Ascending aorta (tissue), 2 donors: Measurements from ENCODE around the gene RNF112. TPM values are rescaled to one million over a fixed set of nuclear protein-coding genes. Genes with fewer than 3 reads are reported as not detected.

Experiments
- DNase-seq, 2 donors: peaks; one replicate each; pipeline ENCODE4 v3.0.0-alpha.2; 2019; ENCODE audit warnings: low spot score in 2 of 2
- H3K27ac ChIP-seq, 2 donors: fragments of 200-600 bp; sonication (generic); one replicate each; pipeline ENCODE4 v1.5.1; 2016 to 2017; ENCODE audit warnings: mild to moderate bottlenecking in 1 of 2
- H3K27me3 ChIP-seq: fragments of 200-600 bp; sonication (generic); one replicate; pipeline ENCODE4 v1.5.1; 2017
- H3K36me3 ChIP-seq, 2 donors: fragments of 200-600 bp; sonication (generic); one replicate each; pipeline ENCODE4 v1.5.1; 2016
- H3K4me1 ChIP-seq, 2 donors: fragments of 200-600 bp; sonication (generic); one replicate each; pipeline ENCODE4 v1.5.1; 2016 to 2017; ENCODE audit warnings: mild to moderate bottlenecking in 1 of 2
- H3K4me3 ChIP-seq, 2 donors: fragments of 200-600 bp; sonication (generic); one replicate each; pipeline ENCODE4 v1.5.1; 2016 to 2017; ENCODE audit warnings: mild to moderate bottlenecking in 1 of 2
- H3K9me3 ChIP-seq, 2 donors: fragments of 200-600 bp; sonication (generic); one replicate each; pipeline ENCODE4 v1.5.1; 2016
- CTCF ChIP-seq, 3 experiments: fragments of 200-600 bp in 2 of 3; fragments of 450-650 bp in 1 of 3; sonication (generic) in 2 of 3; IDR thresholded peaks; one replicate each; pipeline ENCODE4 v1.5.1; 2016 to 2019; ENCODE audit warnings: antibody characterized with exemption in 3 of 3, mild to moderate bottlenecking in 1 of 3, moderate library complexity in 1 of 3
- intact Hi-C: fragments of 100-400 bp; cut with DNase I; formaldehyde crosslinking; loops from one replicate; pipeline ENCODE4 v1.15.1; 2023
- total RNA-seq: library from RNA; depleted of rRNA; stranded (reverse); fragments of >200 nt; gene quantifications from one replicate; pipeline ENCODE4 v1.1.0, GENCODE V29; 2016

The RNF112 gene
- total RNA-seq, 1 donor from 2014 or later: 0.53 TPM

GRCh38 chr17:19409066-19409465 lies 2.0 kb upstream of the RNF112 start:
- H3K27me3 ChIP-seq: no peaks in the 10 kb centered on the region
- H3K4me1 ChIP-seq: peaks cover 0 to 3% of the 10 kb centered on the region in 2 donors
- no peak for DNase-seq
- no peak for TF ChIP-seq CTCF (IDR thresholded peaks at IDR 0.05)
- H3K27ac ChIP-seq: no peak overlapping the region
- H3K36me3 ChIP-seq: no peaks in the 10 kb centered on the region
- intact Hi-C loops: no loop called here
- H3K4me3 ChIP-seq: no peak overlapping the region
- H3K9me3 ChIP-seq: no peaks in the 10 kb centered on the region

- intact Hi-C loops: no loop called here
Observed at GRCh38 chr17:19409509-19409908, 1.5 kb upstream of the RNF112 start.

GRCh38 chr17:19410091-19410490 lies 941 bp upstream of the RNF112 start:
- intact Hi-C loops: loop anchor here (5.0 kb wide), 1 partner anchor 48 kb away; the partner anchor contains the start of gene B9D1
- no peak overlapping the region for H3K27ac ChIP-seq
- no peak overlapping the region for H3K4me3 ChIP-seq
- H3K27me3 ChIP-seq: no peaks in the 10 kb centered on the region
- H3K9me3 ChIP-seq: no peaks in the 10 kb centered on the region
- TF ChIP-seq CTCF (IDR thresholded peaks at IDR 0.05): no peak
- peaks cover 0 to 3% of the 10 kb centered on the region in 2 donors for H3K4me1 ChIP-seq
- no peak for DNase-seq
- no peaks in the 10 kb centered on the region for H3K36me3 ChIP-seq

More at GRCh38 chr17:19409509-19409908, 1.5 kb upstream of the RNF112 start:
- H3K4me3 ChIP-seq: no peak overlapping the region
- no peaks in the 10 kb centered on the region for H3K27me3 ChIP-seq
- no peaks in the 10 kb centered on the region for H3K36me3 ChIP-seq
- H3K4me1 ChIP-seq: peaks cover 0 to 3% of the 10 kb centered on the region in 2 donors
- no peak for DNase-seq
- H3K27ac ChIP-seq: no peak overlapping the region
- no peak for TF ChIP-seq CTCF (IDR thresholded peaks at IDR 0.05)
- H3K9me3 ChIP-seq: no peaks in the 10 kb centered on the region

- Histone ChIP-seq H3K36me3 (no peaks in the 10 kb centered on the region), H3K4me1 (peaks cover 0 to 3% of the 10 kb centered on the region in 2 donors), H3K9me3 (no peaks in the 10 kb centered on the region), H3K27ac (no peak overlapping the region), H3K27me3 (no peaks in the 10 kb centered on the region), H3K4me3 (peak overlapping the region; percentile 25 to 50)
- no peak for DNase-seq
- no peak for TF ChIP-seq CTCF (IDR thresholded peaks at IDR 0.05)
- intact Hi-C loops: loop anchor here (5.0 kb wide), 1 partner anchor 49 kb away; the partner anchor contains the start of gene B9D1
Observed at GRCh38 chr17:19411631-19412030, 599 bp downstream of the RNF112 start.

- Histone ChIP-seq H3K27ac (no peak overlapping the region), H3K4me3 (no peak overlapping the region), H3K9me3 (no peaks in the 10 kb centered on the region), H3K36me3 (no peaks in the 10 kb centered on the region), H3K27me3 (no peaks in the 10 kb centered on the region), H3K4me1 (peaks cover 0 to 3% of the 10 kb centered on the region in 2 donors)
- intact Hi-C loops: loop anchor here (5.0 kb wide), 1 partner anchor 50 kb away; the partner anchor contains the start of gene B9D1
- no peak for DNase-seq
- no peak for TF ChIP-seq CTCF (IDR thresholded peaks at IDR 0.05)
Observed at GRCh38 chr17:19412510-19412909, 1.5 kb downstream of the RNF112 start.

GRCh38 chr17:19412984-19413383 lies 2.0 kb downstream of the RNF112 start:
- peak in 1 of 2 donors; percentile 55 for DNase-seq
- Histone ChIP-seq H3K4me3 (no peak overlapping the region), H3K27me3 (no peaks in the 10 kb centered on the region), H3K9me3 (no peaks in the 10 kb centered on the region), H3K27ac (no peak overlapping the region), H3K4me1 (peaks cover 0 to 3% of the 10 kb centered on the region in 2 donors), H3K36me3 (no peaks in the 10 kb centered on the region)
- intact Hi-C loops: loop anchor here (5.0 kb wide), 1 partner anchor 51 kb away; the partner anchor contains the start of gene B9D1
- TF ChIP-seq CTCF (IDR thresholded peaks at IDR 0.05): no peak
